Measurements from ENCODE around the gene STK32A.
"Not testable (repeated sequence)": the region's sequence is repeated elsewhere in the genome, so short reads cannot be mapped to it uniquely, and the experiment has no call there.

STK32A gene

DNA sequence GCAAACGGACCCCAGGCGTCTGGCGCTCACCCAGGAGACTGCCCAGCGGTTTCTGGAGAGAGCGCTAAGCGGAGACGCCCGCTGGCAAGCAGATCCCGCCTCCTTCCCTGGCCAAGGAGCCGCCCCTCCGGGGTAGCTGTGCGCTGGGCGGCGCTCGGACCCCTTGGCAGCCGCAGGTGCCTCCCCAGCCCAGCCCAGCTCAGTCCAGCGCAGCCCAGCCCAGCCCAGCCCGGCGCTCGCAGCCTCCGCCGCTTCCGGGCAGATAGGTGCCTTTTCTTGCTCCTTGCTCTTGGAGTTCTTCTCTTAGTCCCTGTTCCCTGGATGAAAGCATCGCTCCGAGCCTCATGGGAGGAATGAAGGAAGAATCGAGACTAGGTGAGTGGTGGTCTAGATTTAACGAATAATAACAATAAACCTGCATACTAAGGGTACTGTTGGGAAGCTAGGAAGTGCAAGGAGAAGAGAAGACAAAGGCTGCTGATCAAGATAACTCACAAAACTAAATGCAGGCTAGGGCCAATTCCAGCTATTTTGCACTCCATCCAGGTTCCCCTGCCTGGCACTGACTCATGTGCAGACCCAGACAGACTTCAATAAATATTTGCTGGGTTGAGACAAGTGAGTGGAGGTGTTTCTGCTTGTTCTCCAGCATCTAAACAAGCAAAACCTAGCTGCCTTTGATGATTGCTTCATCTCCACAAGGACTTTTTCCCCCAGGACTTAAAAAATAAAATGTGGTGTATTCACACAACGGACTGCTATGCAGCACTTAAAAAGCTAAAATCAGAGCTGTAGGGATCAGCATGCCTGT is at the start of gene STK32A:
Gene STK32A (plus strand): TSS at position 202 of the 811 bp plus-strand sequence. CDS start 4,609 bp downstream, outside the sequence.
- DNase-seq: no peak

DNA sequence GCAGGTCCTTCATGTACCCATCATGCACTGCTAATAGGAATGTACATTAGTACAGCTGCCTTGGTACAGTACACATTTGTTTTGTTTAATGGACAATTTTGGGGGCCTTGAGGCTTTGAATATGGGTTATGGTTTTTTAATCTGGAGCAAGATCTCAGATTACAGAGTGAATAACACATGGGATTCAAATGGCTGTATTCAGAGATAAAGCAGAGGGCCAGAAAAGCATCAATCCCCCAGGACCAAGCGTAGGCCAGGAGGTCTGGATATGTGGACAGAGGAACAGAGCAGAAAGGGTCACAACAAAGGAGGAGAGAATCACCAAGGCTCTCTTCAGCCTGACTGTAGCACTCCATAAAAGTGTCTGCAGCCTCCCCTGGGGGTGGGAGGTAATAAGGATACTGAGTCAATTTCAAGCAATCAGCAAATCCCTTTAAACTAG is 47.7 kb upstream of the STK32A start:
- no peak for DNase-seq

DNA sequence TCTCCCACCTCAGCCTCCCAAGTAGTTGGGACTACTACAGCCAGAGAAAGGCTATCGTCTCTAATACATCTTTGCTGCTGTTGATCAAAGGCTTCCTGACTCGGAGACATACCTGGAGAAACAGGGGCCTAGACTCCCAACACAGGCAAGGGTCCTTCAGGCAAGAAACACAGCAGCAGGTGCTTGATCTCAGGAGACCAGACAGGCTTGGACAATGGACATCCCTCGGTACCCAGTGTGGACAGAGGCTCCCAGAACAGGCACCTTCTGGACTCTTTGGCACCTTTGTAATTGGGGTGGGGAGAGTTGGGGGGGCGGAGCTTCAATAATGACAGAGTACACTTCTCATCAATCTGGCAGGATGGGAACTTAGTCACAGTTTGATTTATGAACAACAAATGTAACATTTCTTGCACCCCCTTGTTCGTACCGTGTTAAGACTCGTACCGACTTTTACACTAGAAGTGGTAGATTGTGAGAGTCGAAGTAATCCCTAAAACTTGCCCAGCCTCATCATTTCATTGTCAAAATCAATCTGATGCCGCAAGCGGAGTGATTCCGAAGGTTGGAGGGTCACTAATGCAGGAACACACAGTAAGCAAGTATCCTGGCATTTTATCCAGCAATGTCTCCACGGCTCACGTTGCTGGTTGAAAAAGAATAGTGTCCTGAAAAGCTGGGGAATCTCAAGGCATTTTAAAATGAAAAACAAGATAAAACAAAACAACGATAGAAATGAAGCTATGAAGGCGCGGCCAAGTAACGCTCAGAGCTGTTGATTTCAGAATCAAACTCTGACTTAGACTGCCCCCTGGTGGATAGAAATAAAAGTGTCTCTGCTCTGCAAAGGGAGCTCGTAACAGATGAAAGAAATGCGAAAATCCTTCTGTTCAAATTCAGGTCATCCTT is 46.4 kb upstream of the STK32A start:
- peak; percentile 66 for DNase-seq

DNA sequence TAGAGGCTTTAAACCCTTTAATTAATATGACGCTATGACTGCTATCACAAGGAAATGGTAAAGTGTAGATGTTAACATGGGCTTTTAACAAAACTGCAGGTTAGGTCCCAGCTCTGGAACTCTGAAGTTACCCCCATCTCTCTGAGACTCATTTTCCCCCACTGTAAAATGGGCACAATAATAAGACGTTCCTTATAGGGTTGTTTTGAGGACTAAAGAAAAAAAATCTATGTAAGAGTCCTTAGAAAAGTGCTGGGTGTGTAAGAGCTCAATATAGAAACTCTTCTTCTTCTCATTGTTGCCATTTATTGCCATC is 45.8 kb upstream of the STK32A start:
- DNase-seq: no peak

DNA sequence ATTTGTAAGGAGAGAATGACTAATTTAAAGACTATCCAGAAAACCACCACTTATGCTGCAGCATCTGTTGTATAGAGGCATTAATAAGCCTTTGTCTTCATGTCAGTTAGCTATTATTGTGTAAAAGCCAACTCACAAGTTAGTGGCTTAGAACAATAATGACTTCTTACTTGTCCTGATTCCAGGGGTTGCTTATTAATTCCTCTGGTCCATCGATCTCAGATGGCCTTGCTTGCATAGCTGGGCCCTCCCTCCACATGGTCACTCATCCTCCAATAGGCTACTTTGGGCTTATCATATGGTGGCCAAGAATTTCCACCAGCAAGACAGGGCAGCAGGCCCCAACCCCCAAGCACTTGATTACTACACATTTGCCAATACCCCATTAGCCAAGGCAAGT is 44.5 kb upstream of the STK32A start:
- no peak for DNase-seq

DNA sequence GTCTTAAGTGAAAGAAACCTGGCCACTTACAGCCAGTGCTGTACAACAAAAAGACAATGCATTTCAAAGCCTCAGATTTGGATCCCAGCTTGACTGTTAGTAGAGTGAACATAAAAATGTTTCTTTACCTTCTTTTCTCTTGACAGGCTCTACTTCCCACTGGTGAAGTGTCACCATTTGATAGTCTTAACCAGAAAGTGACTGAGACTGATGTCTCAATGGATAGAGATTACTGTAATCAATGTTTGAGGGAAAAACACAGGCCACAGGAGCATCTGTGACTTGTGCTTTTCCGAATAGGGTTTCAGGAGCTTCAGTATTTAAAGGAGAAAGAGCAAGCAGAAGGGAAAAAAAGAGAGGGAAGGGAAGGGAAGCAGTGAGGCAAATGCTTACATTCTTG is 41.7 kb upstream of the STK32A start:
- no peak for DNase-seq

DNA sequence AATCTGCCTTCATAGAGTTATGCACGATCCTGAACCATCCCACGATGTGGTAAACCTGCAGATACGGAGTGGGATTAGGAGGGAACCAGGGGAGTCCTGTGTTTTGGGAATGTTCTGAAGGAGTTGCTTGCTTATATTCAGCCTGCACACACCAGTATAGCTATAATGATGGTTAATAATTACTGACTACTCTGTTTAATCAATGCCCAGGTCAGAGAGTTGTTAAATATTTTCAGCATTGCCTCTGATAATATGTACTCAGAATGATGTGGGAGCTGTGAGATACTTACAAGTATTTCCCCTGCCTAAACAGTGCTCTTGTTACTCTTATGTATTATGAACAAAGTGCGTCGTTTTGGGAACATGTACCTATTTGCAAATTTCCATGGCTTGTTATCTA is 34.8 kb upstream of the STK32A start:
- DNase-seq: no peak

DNA sequence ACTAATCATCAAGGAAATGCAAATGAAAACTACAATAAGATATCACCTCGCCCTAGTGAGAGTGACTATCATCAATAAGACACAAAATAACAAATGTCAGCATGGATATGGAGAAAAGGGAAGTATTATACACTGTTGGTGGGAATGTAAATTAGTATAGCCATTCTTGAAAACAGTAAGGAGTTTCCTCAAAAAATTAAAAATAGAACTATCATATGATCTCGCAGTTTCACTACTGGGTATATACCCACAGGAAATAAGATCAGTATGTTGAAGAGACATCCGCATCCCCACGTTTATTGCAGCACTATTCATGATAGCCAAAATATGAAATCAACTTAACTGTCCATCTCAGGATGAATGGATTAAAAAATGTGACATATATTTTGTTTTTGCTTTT is 31.6 kb upstream of the STK32A start:
- no peak for DNase-seq

DNA sequence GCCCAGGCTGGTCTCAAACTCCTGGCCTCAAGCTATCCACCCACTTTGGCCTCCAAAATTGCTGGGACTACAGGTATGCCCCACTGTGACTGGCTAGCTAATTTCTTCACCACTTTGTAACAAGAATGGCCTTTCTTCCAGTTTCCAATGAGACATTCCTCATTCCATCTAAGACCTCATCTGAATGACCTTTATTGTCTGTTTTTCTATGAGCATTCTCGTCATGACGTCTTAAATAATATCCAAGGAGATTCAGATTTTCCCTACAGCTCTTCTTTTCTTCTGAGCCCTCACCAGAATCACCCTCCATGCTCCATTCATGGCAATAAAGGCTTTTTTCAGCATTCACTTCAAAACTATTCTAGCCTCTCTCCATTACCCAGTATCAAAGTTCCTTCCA is 30.2 kb upstream of the STK32A start:
- DNase-seq: no peak

DNA sequence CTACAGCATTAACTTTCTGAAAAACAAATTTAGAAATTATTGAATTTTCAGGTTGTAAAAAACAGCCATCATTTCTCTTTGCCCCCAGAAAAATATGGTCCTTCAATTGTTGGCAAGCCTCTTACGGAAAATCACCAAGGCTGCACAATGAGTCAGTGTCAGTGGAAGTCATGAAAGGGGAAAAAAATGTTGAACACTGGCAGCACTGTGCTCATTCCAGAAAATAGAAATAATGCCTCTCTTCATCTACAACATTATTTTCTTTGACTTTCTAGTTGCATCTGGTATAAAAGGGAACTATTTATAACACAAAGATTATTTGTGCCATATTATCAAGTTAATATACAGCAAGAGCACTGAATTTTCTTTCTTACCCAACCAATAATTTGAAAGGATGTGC is 26.7 kb upstream of the STK32A start:
- DNase-seq: no peak

DNA sequence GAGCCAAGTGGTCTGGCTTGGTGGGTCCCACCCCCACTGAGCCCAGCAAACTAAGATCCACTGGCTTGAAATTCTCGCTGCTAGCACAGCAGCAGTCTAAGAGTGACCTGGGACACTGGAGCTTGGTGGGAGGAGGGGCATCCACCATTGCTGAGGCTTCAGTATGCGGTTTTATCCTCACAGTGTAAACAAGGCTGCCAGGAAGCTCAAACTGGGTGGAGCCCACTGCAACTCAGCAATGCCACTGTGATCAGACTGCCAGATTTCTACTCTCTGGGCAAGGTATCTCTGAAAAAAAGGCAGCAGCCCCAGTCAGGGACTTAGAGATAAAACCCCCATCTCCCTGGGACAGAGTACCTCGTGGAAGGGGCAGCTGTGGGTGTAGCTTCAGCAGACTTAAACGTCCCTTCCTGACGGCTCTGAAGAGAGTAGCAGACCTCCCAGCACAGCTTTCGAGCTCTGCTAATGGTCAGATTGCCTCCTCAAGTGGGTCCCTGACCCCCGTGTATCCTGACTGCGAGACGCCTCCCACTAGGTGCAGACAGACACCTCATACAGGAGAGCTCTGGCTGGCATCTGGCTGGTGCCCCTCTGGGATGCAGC is 18.2 kb upstream of the STK32A start:
- DNase-seq: peak; percentile 40

DNA sequence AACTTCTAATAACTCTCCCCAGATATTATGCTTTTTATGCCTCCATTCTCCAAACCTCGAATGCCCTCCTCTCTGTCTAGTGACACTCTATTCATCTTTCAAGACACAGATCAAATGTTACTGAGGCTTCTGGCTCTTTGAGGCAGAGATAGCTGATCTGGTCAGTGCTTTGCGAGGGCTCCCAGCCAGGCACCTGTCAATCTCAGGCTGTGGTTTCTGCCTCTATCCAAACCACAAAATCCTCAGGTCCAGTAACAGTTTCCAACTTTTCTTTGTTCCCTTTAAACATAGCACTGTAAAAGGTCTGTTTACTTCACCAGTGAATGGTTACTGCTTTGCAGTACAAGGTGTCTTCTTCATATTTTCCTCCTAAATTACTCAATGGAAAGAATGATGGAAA is 11.5 kb upstream of the STK32A start:
- no peak for DNase-seq

DNA sequence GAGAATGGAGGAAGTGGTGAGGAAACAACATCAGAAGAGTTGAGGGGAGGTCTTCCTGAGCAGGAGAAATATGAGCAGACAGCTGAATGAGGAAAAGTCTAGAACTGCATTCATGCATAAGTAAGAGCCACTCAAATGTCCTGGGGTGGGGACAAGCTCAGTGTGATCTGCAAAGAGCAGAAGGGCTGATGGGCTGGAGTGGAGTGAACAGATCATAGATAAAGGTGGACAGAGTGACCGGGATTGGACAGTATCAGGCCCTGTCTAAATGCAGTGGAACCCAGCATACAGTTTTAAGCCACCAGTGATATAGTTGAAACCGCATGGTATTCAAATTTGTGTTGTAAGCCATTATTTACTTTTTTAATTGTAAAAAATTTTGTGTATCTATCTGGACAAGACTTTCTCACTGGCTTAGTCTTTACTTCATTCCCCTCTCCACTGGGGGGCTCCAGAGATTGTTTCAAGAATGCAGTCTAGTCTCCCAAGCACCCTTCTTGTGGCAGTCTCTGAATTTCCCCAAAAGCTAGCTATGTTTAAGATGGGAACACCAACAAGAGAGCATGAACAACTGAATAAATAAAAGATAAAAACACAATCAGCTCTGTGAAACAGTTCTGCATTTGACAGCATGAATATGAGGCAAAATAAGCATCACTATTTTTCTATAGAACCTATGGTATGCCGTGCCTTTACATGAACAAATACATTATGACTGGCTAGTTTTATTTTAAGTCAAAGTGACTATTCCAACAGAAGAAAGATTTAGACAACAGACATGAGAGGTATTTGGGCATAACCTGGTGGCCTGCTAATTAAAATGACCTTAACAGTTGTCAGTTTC is 10.7 kb upstream of the STK32A start:
- DNase-seq: no peak

DNA sequence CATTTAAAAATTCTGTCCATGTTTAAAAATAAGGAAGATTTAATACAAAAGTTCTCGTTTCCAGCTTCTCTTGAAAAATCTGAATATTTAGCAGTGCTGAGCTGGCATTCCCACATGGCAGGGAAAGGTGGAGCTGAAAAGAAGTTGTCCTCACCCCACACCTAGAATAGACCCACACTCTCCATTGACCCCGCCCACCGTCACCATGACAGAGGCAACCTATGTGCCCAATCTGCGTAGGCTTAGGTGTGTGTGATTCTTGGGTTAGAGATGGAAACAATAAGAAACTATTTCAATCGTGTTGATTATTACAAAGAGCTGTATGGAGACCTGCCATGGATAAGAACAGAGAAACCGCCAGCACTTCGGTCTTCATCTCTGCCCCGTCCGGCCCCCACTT is 8.9 kb upstream of the STK32A start:
- no peak for DNase-seq

DNA sequence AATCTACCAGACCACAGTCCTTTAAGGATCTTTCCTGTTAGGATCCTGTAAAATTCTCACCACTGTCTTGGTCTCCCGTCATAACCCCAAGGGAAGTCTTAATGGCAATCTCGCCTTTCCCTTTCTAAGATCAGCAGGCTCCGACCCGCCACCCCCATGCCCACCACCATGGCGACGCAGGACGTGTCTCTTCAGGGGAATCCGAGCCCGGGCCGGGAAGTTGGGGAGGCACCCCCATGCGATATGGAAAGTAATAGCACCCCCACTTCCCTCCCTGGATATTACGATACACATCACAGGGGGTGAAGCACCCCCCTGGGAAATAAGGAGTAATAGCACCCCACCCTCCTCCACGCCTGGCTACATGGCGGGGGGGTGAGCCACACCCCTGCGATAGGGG is 8.3 kb upstream of the STK32A start:
- no peak for DNase-seq

DNA sequence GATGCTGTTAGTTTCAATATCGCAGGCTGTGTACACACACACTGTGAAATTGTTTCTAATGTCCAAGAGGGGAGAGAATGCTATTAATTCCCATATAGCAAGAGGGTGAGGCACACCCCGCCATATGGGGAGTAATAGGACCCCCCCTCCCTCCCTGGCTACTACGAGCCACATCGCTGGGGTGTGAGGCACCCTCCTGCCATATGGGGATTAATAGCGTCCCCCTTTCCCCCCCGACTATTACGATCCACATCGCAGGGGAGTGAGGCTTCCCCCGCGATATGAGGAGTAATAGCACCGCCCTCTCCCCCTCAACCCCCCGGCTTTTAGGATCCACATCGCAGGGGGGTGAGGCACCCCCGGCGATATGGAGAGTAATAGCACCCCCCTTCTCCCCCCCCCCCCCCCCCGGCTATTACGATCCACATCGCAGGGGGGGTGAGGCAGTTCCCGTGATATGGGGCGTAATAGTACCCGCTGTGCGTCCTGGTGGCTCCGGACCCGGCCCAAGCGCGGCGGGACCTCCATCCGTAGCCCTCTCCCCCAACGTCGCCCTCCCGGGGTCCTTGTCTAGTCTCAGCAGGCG is 494 bp upstream of the STK32A start:
- no peak for DNase-seq

DNA sequence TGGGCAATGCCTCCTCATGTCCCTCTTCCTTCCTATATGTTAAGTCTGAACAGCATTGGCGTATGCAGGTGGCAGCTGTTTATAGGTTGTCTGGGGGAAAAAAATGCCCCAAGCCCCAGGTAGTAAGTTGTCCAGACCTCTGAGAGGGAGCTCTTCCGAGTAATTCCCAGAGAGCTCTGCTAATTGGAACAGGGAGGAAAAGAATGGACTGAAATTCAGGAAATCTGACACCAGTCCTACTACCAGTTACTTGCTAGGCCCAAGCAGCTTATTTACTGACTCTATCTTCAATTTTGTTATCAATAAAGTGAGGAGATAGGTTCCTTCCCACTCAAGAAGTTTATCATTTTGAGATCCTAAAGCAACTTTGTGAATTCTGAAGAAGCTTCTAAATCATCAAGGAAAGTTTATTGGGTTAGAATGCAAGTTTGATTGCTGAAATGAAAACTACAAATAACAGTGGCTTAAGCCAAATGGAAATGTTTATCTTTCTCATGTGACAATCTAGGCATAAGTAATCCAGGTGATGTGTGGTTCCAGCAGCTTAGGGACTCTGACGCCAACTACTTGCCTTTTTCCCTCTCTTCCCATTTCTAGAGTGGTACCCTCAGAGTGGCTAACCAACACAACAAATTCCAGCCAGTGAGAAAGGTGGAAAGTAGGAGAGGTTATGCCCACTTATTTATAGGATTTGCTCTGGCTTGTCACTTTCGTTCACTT is 5.6 kb downstream of the STK32A start:
- DNase-seq: no peak

DNA sequence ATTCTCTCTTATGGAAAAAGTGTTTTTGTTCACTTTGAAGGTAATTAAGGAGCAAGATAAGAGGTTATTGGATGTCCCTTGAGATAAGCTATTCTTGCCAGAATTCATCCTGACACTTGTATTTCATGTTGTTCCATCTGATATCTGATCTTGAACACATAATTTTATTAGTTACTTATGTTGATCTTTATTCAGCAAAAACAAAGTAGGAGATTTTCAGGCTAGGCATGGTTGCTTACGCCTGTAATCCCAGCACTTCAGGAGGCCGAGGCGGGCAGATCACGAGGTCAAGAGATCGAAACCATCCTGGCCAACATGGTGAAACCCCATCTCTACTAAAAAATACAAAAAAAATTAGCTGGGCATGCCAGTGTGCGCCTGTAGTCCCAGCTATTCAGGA is 8.4 kb downstream of the STK32A start:
- DNase-seq: not testable (repeated sequence)

DNA sequence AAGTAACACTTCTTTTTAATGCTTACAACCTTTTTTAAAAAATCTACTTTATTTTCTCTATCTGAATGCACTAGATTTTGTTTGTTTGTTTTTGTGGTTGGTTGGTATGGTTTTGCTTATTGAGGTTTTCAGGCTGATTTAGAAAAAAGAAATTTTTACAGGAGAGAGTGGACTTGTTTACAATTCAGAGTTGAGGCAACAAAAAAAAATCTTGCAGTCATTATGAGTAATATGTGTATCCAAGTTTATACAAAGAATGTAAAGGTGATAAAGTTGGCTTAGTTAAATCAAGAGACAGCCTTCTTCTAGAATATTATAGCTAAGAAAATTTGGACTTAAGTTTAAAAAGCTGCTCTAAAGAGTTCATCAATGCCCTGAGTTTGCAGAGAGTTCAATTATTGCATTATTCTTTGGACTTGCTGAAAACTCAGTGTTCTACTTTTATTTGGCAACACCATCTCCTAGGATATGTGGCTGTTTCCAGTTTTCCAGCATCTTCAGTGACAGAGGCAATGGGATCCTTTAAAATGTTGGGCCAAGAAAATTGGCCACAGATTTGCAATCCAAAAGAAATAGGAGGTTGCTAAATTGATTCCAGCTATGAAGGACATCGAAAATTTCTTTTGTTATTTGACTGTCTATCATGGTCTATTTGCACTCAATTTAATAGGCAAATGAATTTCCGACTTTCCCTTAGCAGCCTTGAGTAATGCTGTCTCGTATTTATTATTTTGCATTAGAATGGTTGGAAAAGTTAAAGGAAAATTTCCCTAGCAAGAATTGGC is 10.7 kb downstream of the STK32A start:
- no peak for DNase-seq

DNA sequence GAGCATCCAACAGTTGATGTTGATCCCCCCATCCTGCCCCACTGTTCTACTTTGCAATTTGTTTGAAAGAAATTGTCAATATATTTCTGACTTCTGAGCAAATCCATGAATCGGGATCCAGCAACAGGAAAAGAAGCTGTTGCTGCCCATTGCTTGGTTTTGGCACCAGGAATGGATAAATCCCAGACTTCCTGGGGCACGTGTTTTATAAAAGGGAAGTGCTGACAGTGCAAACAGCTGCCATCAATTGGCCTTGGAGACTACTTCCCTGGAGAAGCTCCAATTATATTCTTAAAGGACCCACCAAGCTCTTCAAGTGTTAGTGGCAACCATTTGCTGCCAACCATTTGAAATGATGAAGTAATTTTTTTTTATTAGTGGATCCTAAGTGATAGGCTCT is 13.7 kb downstream of the STK32A start:
- no peak for DNase-seq

DNA sequence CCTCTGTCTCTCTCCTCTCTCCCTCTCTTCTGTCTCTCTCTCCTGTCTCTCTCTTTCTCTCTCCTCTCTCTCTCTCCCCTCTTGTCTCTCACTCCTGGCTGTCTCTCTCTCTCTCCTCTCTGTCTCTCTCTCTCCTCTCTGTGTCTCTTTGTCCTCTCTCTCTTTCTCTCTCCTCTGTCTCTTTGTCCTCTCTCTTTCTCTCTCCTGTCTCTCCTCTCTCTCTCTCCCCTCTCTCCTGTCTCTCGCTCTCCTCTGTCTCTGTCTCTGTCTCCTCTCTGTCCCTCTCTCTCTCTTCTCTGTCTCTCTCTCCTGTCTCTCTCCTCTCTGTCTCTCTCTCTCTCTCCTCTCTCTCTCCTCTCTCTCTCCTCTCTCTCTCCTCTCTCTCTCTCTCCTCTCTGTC is 25.0 kb downstream of the STK32A start:
- DNase-seq: no peak

All from CD4-positive, alpha-beta T cell treated with Interleukin-10 for 1 hour (primary cell).